Heart left ventricle (tissue), 13 donors: ENCODE results near the gene DGCR6.
"Not testable (repeated sequence)": the region's sequence is repeated elsewhere in the genome, so short reads cannot be mapped to it uniquely, and the experiment has no call there.

Source experiments
- CTCF ChIP-seq, 12 donors: fragments of 200-600 bp; sonication (generic) in 4 of 12; IDR thresholded peaks; one replicate each; pipeline versions ENCODE4 v1.5.0 to v1.8.0; 2018 to 2022; ENCODE audit warnings: antibody characterized with exemption in 12 of 12, mild to moderate bottlenecking in 5 of 12
- POLR2A ChIP-seq, 2 donors: fragments of 450-650 bp; IDR thresholded peaks; one replicate each; pipeline ENCODE4 v1.6.1; 2017; ENCODE audit warnings: antibody characterized with exemption in 2 of 2, mild to moderate bottlenecking in 2 of 2, moderate library complexity in 2 of 2
- donor health status: ischemic (EF 13 %, LVEDD 7.1; RV severe dilation, severe dysfunction).
- donor health status: DM: no; HTN: yes; CAD: no.
- donor health status: DM: no; HTN: no; CAD: no.
- donor health status: ischemic (EF 25% LVEDD 6.9; RV normal size, moderate dysfunction).
- donor health status: ischemic (EF 25% LVEDD 5.7; RV mildly dilated, moderate dysfunction).
- donor health status: ischemic (EF 35%, LVEDD 5.7; RV mildly dilated, moderate dysfunction).
- donor health status: nonischemic (EF 11% LVEDD 7.7; RV severe dilation, severe dysfunction).
- donor health status: DM: yes; HTN: yes; CAD: no.
- donor health status: PGD.
- donor health status: ischemic (EF 29% LVEDD 5.4; RV normal size, mild dysfunction).
- donor health status: nonischemic (EF 23%, LVEDD 6.1; RV moderate dilation, normal function).

- TF ChIP-seq CTCF, POLR2A (IDR thresholded peaks at IDR 0.05): not testable (repeated sequence)
These were observed 47.0 kb downstream of the DGCR6 start for GRCh38 chr22:18953128-18953527.
